GM23248 (cell line): Measurements from ENCODE around the gene KCNG2. TPM values are rescaled to one million over a fixed set of nuclear protein-coding genes. Genes with fewer than 3 reads are reported as not detected.
"Not testable (repeated sequence)": the region's sequence is repeated elsewhere in the genome, so short reads cannot be mapped to it uniquely, and the experiment has no call there.

ENCODE experiments used
- DNase-seq: peaks from one replicate; pipeline ENCODE4 v3.0.0-alpha.2; 2015
- H2AFZ ChIP-seq: fragments of 200-600 bp; sonication (generic); 2 replicates; pipeline ENCODE4 v1.6.1; 2016; ENCODE audit warnings: antibody characterized with exemption
- H3F3A ChIP-seq: fragments of 200-600 bp; sonication (generic); 2 replicates; pipeline ENCODE4 v1.6.1; 2016; ENCODE audit warnings: mild to moderate bottlenecking, antibody characterized with exemption, mixed run types; ENCODE audit not compliant: insufficient read depth
- H3K27ac ChIP-seq: fragments of 200-600 bp; sonication (generic); 2 replicates; pipeline ENCODE4 v1.5.1; 2016; ENCODE audit warnings: mild to moderate bottlenecking
- H3K27me3 ChIP-seq: fragments of 200-600 bp; sonication (generic); replicated peaks from 2 replicates; pipeline ENCODE4 v1.6.1; 2016; ENCODE audit warnings: mild to moderate bottlenecking; ENCODE audit not compliant: insufficient read depth
- H3K36me3 ChIP-seq: fragments of 200-600 bp; sonication (generic); 2 replicates; pipeline ENCODE4 v1.6.1; 2016; ENCODE audit warnings: low read depth, mild to moderate bottlenecking
- H3K4me1 ChIP-seq: fragments of 200-600 bp; sonication (generic); 2 replicates; pipeline ENCODE4 v1.6.1; 2016; ENCODE audit warnings: mild to moderate bottlenecking; ENCODE audit not compliant: insufficient read depth
- H3K4me2 ChIP-seq: fragments of 200-600 bp; sonication (generic); one replicate; pipeline ENCODE4 v1.6.1; 2016; ENCODE audit warnings: mild to moderate bottlenecking; ENCODE audit not compliant: unreplicated experiment
- H3K4me3 ChIP-seq: fragments of 200-600 bp; sonication (generic); 2 replicates; pipeline ENCODE4 v1.5.1; 2016; ENCODE audit warnings: mild to moderate bottlenecking
- H3K79me2 ChIP-seq: fragments of 200-600 bp; sonication (generic); 2 replicates; pipeline ENCODE4 v1.6.1; 2016; ENCODE audit warnings: mild to moderate bottlenecking; ENCODE audit not compliant: insufficient read depth
- H3K9ac ChIP-seq: fragments of 200-600 bp; sonication (generic); 2 replicates; pipeline ENCODE4 v1.6.1; 2016; ENCODE audit warnings: mild to moderate bottlenecking
- H3K9me2 ChIP-seq: fragments of 200-600 bp; sonication (generic); 2 replicates; pipeline ENCODE4 v1.6.1; 2016; ENCODE audit warnings: mixed run types, mild to moderate bottlenecking, moderate library complexity; ENCODE audit not compliant: insufficient read depth
- H3K9me3 ChIP-seq: fragments of 200-600 bp; sonication (generic); one replicate; pipeline ENCODE4 v1.6.1; 2017; ENCODE audit warnings: low read depth
- H4K20me1 ChIP-seq: fragments of 200-600 bp; sonication (generic); 2 replicates; pipeline ENCODE4 v1.6.0; 2016; ENCODE audit not compliant: insufficient read depth
- EZH2 ChIP-seq: fragments of 200-600 bp; sonication (generic); IDR thresholded peaks from 2 replicates; pipeline ENCODE4 v1.6.1; 2018; ENCODE audit warnings: antibody characterized with exemption, mild to moderate bottlenecking; ENCODE audit not compliant: insufficient read depth, poor library complexity, severe bottlenecking
- EZH2phosphoT487 ChIP-seq: fragments of 200-600 bp; sonication (generic); IDR thresholded peaks from 2 replicates; pipeline ENCODE4 v1.6.1; 2018; ENCODE audit warnings: antibody characterized with exemption, moderate library complexity, mild to moderate bottlenecking, low read depth; ENCODE audit not compliant: insufficient read depth
- WGBS, 2 experiments: methylation state at CpG; one replicate each; pipeline ENCODE4 v1.1.6; 2015 to 2017; ENCODE audit warnings: low lambda C conversion rate in 2 of 2, low coverage in 1 of 2; ENCODE audit errors: missing lambda C conversion rate in 2 of 2; 5-methylcytosine and 5-hydroxymethylcytosine counted together
- in situ Hi-C: fragments of 300-500 bp; cut with MboI; formaldehyde crosslinking; loops from 2 replicates; pipeline ENCODE4 v1.15.0; 2020
- polyA plus RNA-seq: library from polyadenylated mRNA; unstranded; fragments of >200 nt; fragmentation: Nextera tagmentation; extraction: Ambion mirVana; gene quantifications from 2 replicates; pipeline ENCODE4 v1.2.1, GENCODE V29; 2016
- total RNA-seq: library from RNA; depleted of rRNA; stranded (reverse); fragments of >200 nt; shearing (Covaris generic); gene quantifications from 2 replicates; pipeline ENCODE4 v1.2.3, GENCODE V29; 2014

KCNG2 gene
- total and polyA plus RNA-seq, 2 experiments from 2014 or later, result not detected

DNA sequence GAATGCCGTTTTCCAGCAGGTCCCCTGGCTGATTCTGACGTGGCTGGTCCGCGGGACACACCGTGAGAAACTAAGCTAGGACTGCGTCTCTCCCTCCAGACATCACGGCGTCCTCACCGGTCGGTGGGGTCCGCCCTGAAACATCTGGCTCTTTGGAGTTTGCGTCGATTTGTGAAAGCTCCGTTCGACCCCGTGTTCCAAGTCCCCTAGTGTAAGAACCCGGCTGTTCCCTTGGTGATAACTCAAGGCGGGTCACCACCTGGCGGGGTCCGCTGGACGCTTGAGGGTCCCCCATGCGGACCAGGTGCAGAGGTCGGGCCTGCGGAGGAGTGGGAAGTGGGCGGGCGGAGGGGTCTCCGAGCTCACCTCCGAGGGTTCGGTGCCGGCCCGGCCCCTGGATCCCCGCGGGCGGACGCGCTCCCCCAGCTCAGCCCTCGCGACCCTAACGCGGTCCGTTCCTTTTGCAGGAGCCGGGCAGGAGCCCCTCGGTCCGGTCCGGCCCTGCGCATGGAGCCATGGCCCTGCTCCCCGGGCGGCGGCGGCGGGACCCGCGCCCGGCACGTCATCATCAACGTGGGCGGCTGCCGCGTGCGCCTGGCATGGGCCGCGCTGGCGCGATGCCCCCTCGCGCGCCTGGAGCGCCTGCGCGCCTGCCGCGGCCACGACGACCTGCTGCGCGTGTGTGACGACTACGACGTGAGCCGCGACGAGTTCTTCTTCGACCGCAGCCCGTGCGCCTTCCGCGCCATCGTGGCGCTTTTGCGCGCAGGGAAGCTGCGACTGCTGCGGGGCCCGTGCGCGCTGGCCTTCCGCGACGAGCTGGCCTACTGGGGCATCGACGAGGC is 65.6 kb downstream of the KCNG2 start:
- Histone ChIP-seq H3K36me3 (no peaks in the 10 kb centered on the region), H3K4me3 (no peak overlapping the region), H3K27me3 (peaks cover 12% of the 10 kb centered on the region), H3K9me3 (no peaks in the 10 kb centered on the region), H2AFZ (no peak overlapping the region), H4K20me1 (no peaks in the 10 kb centered on the region), H3K4me1 (no peaks in the 10 kb centered on the region), H3K79me2 (no peaks in the 10 kb centered on the region), H3F3A (no peaks in the 10 kb centered on the region), H3K9me2 (no peaks in the 10 kb centered on the region), H3K27ac (no peak overlapping the region), H3K9ac (no peak overlapping the region), H3K4me2 (no peak overlapping the region)
- TF ChIP-seq EZH2phosphoT487 (no peak), EZH2 (no peak)
- 58 to 64% methylated on average over 74 to 101 of the region's 102 CpGs for WGBS, 2 experiments
- DNase-seq, result no peak
- in situ Hi-C loops, result no loop called here

DNA sequence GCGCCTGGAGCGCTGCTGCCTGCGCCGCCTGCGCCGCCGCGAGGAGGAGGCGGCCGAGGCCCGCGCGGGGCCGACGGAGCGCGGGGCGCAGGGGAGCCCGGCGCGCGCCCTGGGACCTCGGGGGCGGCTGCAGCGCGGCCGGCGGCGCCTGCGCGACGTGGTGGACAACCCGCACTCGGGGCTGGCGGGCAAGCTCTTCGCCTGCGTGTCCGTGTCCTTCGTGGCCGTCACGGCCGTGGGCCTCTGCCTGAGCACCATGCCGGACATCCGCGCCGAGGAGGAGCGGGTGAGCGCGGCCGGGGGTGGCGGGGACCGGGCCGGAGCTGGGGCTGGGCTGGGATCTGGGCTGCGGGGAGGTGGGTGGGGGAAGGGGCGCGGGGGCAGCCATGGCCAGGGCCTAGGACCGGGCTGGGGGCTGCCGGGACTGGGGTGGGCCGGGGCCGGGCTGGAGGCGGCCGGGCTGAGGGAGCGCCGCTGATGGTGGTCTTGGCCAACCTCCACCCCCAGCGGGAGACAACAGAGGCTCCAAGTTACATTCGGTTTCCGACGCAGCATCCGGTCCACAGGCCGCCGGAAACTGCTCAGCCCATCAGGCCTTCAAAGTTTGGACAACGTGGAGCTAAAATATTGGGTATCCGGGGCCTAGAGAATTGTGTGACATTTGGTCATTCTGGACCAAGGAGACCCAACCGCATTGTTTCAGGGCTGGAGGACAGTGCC is 66.4 kb downstream of the KCNG2 start:
- Histone ChIP-seq H3K27me3 (peaks cover 12% of the 10 kb centered on the region), H3K4me3 (no peak overlapping the region), H2AFZ (no peak overlapping the region), H3K27ac (no peak overlapping the region), H3K9me2 (no peaks in the 10 kb centered on the region), H3K4me1 (no peaks in the 10 kb centered on the region), H3K9ac (no peak overlapping the region), H3K79me2 (no peaks in the 10 kb centered on the region), H3K9me3 (no peaks in the 10 kb centered on the region), H3F3A (no peaks in the 10 kb centered on the region), H3K4me2 (no peak overlapping the region), H4K20me1 (no peaks in the 10 kb centered on the region), H3K36me3 (no peaks in the 10 kb centered on the region)
- TF ChIP-seq EZH2phosphoT487, result no peak
- no peak for TF ChIP-seq EZH2
- 72 to 75% methylated on average over 13 to 73 of the region's 74 CpGs for WGBS, 2 experiments
- in situ Hi-C loops, result no loop called here
- no peak for DNase-seq

DNA sequence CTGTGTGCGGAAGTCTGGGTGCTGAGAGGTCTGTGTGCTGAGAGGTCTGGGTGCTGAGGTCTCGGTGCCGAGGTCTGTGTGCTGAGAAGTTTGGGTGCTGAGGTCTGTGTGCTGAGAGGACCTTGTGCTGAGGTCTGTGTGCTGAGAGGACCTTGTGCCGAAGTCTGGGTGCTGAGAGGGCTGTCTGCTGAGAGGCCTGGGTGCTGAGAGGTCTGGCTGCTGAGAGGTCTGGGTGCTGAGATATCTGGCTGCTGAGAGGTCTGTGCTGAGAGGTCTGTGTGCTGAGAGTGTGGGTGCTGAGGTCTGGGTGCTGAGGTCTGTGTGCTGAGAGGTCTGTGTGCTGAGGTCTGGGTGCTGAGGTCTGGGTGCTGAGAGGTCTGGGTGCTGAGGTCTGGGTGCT is 67.2 kb downstream of the KCNG2 start:
- H4K20me1 ChIP-seq, DNase-seq, H3K27me3 ChIP-seq, H3F3A ChIP-seq, H3K4me2 ChIP-seq, H3K9ac ChIP-seq, H3K9me2 ChIP-seq, H3K36me3 ChIP-seq, H2AFZ ChIP-seq, H3K79me2 ChIP-seq, in situ Hi-C loops, H3K9me3 ChIP-seq, H3K27ac ChIP-seq, H3K4me3 ChIP-seq, H3K4me1 ChIP-seq: not testable (repeated sequence)
- 72 to 93% methylated on average over 2 to 4 of the region's 4 CpGs for WGBS, 2 experiments

DNA sequence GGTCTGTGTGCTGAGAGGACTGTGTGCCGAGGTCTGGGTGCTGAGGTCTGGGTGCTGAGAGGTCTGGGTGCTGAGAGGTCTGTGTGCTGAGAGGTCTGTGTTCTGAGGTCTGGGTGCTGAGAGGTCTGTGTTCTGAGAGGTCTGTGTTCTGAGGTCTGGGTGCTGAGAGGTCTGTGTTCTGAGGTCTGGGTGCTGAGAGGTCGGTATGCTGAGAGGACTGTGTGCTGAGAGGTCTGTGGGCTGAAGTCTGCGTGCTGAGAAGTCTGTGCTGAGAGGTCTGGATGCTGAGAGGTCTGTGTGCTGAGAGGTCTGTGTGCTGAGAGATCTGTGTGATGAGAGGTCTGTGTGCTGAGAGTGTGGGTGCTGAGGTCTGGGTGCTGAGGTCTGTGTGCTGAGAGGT is 68.2 kb downstream of the KCNG2 start:
- H3K36me3 ChIP-seq, H3K4me1 ChIP-seq, H2AFZ ChIP-seq, H4K20me1 ChIP-seq, H3K79me2 ChIP-seq, in situ Hi-C loops, H3K4me3 ChIP-seq, H3K9me3 ChIP-seq, H3K4me2 ChIP-seq, H3K27ac ChIP-seq, H3K27me3 ChIP-seq, H3F3A ChIP-seq, DNase-seq, H3K9me2 ChIP-seq, H3K9ac ChIP-seq: not testable (repeated sequence)
- WGBS, 2 experiments, result 42 to 58% methylated on average over 2 to 3 of the region's 3 CpGs
